ENCODE data around the gene MTMR1. TPM values are rescaled to one million over a fixed set of nuclear protein-coding genes. Genes with fewer than 3 reads are reported as not detected.

The MTMR1 gene
- total RNA-seq, 1 donor from 2014 or later: 18.3 TPM

- TF ChIP-seq CTCF (conservative IDR thresholded peaks at IDR 0.05): no peak
- H3K9me3 Mint-ChIP-seq: peaks cover 5% of the 10 kb centered on the region
- no peaks in the 10 kb centered on the region for H3K27me3 Mint-ChIP-seq (ENCODE audit: low read depth)
- H3K27ac Mint-ChIP-seq (ENCODE audit: unreplicated experiment): no peak overlapping the region
- H3K4me1 Mint-ChIP-seq: peaks cover 24% of the 10 kb centered on the region
- H3K36me3 Mint-ChIP-seq (ENCODE audit: low read depth): peaks cover 6% of the 10 kb centered on the region
- H3K4me3 Mint-ChIP-seq: no peak overlapping the region
- DNase-seq (ENCODE audit: low read depth, low spot score): no peak
These were observed 43.9 kb upstream of the MTMR1 start for GRCh38 chrX:150649096-150649870.

GRCh38 chrX:150651906-150652305 is 41.3 kb upstream of the MTMR1 start:
- no peak overlapping the region for H3K4me3 Mint-ChIP-seq
- H3K9me3 Mint-ChIP-seq: peaks cover 9% of the 10 kb centered on the region
- H3K4me1 Mint-ChIP-seq: peaks cover 18% of the 10 kb centered on the region
- H3K36me3 Mint-ChIP-seq (ENCODE audit: low read depth): peaks cover 11% of the 10 kb centered on the region
- no peak for DNase-seq (ENCODE audit: low read depth, low spot score)
- no peak overlapping the region for H3K27ac Mint-ChIP-seq (ENCODE audit: unreplicated experiment)
- H3K27me3 Mint-ChIP-seq (ENCODE audit: low read depth): no peaks in the 10 kb centered on the region
- TF ChIP-seq CTCF (conservative IDR thresholded peaks at IDR 0.05): no peak

- no peaks in the 10 kb centered on the region for H3K27me3 Mint-ChIP-seq (ENCODE audit: low read depth)
- H3K36me3 Mint-ChIP-seq (ENCODE audit: low read depth): peaks cover 19% of the 10 kb centered on the region
- peaks cover 4% of the 10 kb centered on the region for H3K4me1 Mint-ChIP-seq
- H3K27ac Mint-ChIP-seq (ENCODE audit: unreplicated experiment): no peak overlapping the region
- TF ChIP-seq CTCF (conservative IDR thresholded peaks at IDR 0.05): no peak
- DNase-seq (ENCODE audit: low read depth, low spot score): no peak
- H3K4me3 Mint-ChIP-seq: no peak overlapping the region
- H3K9me3 Mint-ChIP-seq: peaks cover 9% of the 10 kb centered on the region
These were observed 37.4 kb upstream of the MTMR1 start for GRCh38 chrX:150655788-150656187.

- Mint-ChIP-seq H3K27ac (ENCODE audit: unreplicated experiment) (no peak overlapping the region), H3K4me1 (no peaks in the 10 kb centered on the region), H3K27me3 (ENCODE audit: low read depth) (no peaks in the 10 kb centered on the region), H3K4me3 (no peak overlapping the region), H3K9me3 (no peaks in the 10 kb centered on the region), H3K36me3 (ENCODE audit: low read depth) (peaks cover 32% of the 10 kb centered on the region)
- TF ChIP-seq CTCF (conservative IDR thresholded peaks at IDR 0.05): no peak
- no peak for DNase-seq (ENCODE audit: low read depth, low spot score)
These were observed 30.1 kb upstream of the MTMR1 start for GRCh38 chrX:150663073-150663472.

GRCh38 chrX:150664290-150664689 is 28.9 kb upstream of the MTMR1 start:
- H3K4me3 Mint-ChIP-seq: no peak overlapping the region
- TF ChIP-seq CTCF (conservative IDR thresholded peaks at IDR 0.05): no peak
- peaks cover 3% of the 10 kb centered on the region for H3K9me3 Mint-ChIP-seq
- H3K4me1 Mint-ChIP-seq: no peaks in the 10 kb centered on the region
- DNase-seq (ENCODE audit: low read depth, low spot score): no peak
- no peak overlapping the region for H3K27ac Mint-ChIP-seq (ENCODE audit: unreplicated experiment)
- no peaks in the 10 kb centered on the region for H3K27me3 Mint-ChIP-seq (ENCODE audit: low read depth)
- peaks cover 32% of the 10 kb centered on the region for H3K36me3 Mint-ChIP-seq (ENCODE audit: low read depth)
